ENCODE measurements around the gene OR4D6. TPM values are rescaled to one million over a fixed set of nuclear protein-coding genes. Genes with fewer than 3 reads are reported as not detected.

OR4D6 gene
- polyA plus RNA-seq, 1 of the 3 experiments (the other 2 are of a cell fraction): not detected

DNA sequence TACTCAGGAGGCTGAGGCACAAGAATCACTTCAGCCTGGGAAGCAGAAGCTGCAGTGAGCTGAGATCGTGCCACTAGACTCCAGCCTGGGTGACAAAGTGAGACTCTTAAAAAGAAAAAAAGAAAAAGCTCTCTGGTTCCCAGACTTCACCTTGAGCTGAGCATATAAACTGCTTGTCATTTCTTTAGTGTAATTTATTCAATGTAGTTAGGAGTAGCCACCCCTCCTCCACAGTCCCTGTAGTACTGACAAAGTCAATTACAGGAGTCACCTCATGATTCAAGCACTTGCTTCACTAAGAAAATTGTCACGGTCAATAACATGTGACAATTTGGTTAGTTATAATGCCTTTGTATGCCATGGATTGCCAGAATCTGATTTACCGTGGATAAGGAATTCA, 23.6 kb downstream of the OR4D6 start:
- TF ChIP-seq RXRA (IDR thresholded peaks at IDR 0.05; ENCODE audit: borderline replicate concordance, low read depth): no peak
- TF ChIP-seq FOXJ3 (CRISPR knock-in tag; IDR thresholded peaks at IDR 0.05): no peak
- no peak for TF ChIP-seq ELF1 (IDR thresholded peaks at IDR 0.05)
- TF ChIP-seq FOXM1 (IDR thresholded peaks at IDR 0.05; ENCODE audit: low read depth): no peak
- TF ChIP-seq RAD21 (IDR thresholded peaks at IDR 0.05; ENCODE audit: low read length): no peak
- no peak for TF ChIP-seq TCF12 (IDR thresholded peaks at IDR 0.05)
- TF ChIP-seq JUND (IDR thresholded peaks at IDR 0.05): no peak
- no peak for TF ChIP-seq TAF1 (IDR thresholded peaks at IDR 0.05; ENCODE audit: borderline replicate concordance, low read depth, low read length)
- TF ChIP-seq SIN3A (IDR thresholded peaks at IDR 0.05; ENCODE audit: borderline replicate concordance, low read depth, low read length): no peak
- no peak overlapping the region for H3K4me3 ChIP-seq (ENCODE audit: low read depth in 2 of 2, low read length in 1 of 2)
- no peaks in the 10 kb centered on the region for H3K9me2 ChIP-seq
- POLR2A ChIA-PET: no interaction called here
- 2% methylated on average over 3 of the region's 3 CpGs for WGBS (ENCODE audit: low lambda C conversion rate)
- H3K4me1 ChIP-seq (ENCODE audit: control insufficient read depth in 1 of 2, insufficient read depth in 2 of 2, low read depth in 1 of 2, low read length in 1 of 2): no peaks in the 10 kb centered on the region
- DNase-seq: no peak
- H3K79me2 ChIP-seq (ENCODE audit: insufficient read depth): no peaks in the 10 kb centered on the region
- H3K4me2 ChIP-seq: no peak overlapping the region
- H3K27ac ChIP-seq (ENCODE audit: low read depth in 2 of 2, low read length in 1 of 2): no peak overlapping the region
- no peak overlapping the region for H3K9ac ChIP-seq
- CTCF ChIA-PET: no interaction called here
- no peaks in the 10 kb centered on the region for H4K20me1 ChIP-seq (ENCODE audit: insufficient read depth)
- H2AFZ ChIP-seq (ENCODE audit: low read depth): no peak overlapping the region
- H3K27me3 ChIP-seq (ENCODE audit: insufficient read depth): no peaks in the 10 kb centered on the region; the same call in 1 of the 2 replicates
- no peaks in the 10 kb centered on the region for H3K36me3 ChIP-seq (replicated peaks in 1 of 2; ENCODE audit: control insufficient read depth in 1 of 2, insufficient read depth in 2 of 2, low read length in 1 of 2)
- no peaks in the 10 kb centered on the region for H3K9me3 ChIP-seq
- no peaks in the 10 kb centered on the region for H3F3A ChIP-seq (replicated peaks; ENCODE audit: insufficient read depth)

- ChIA-PET POLR2A (no interaction called here), CTCF (interaction anchor here (1.1 kb wide), 1 partner anchor 13 kb away, joined by 3 read pairs; no protein-coding TSS in a partner anchor)
- H3K4me2 ChIP-seq: no peak overlapping the region
- H3K4me3 ChIP-seq (ENCODE audit: low read depth in 2 of 2, low read length in 1 of 2): no peak overlapping the region
- no peaks in the 10 kb centered on the region for H3K79me2 ChIP-seq (ENCODE audit: insufficient read depth)
- DNase-seq: no peak
- no peak overlapping the region for H3K9ac ChIP-seq
- no peaks in the 10 kb centered on the region for H3K36me3 ChIP-seq (replicated peaks in 1 of 2; ENCODE audit: control insufficient read depth in 1 of 2, insufficient read depth in 2 of 2, low read length in 1 of 2)
- peaks cover 18% of the 10 kb centered on the region; the same call in 1 of the 2 replicates for H3K27me3 ChIP-seq (ENCODE audit: insufficient read depth)
- TF ChIP-seq, protein P1, sequence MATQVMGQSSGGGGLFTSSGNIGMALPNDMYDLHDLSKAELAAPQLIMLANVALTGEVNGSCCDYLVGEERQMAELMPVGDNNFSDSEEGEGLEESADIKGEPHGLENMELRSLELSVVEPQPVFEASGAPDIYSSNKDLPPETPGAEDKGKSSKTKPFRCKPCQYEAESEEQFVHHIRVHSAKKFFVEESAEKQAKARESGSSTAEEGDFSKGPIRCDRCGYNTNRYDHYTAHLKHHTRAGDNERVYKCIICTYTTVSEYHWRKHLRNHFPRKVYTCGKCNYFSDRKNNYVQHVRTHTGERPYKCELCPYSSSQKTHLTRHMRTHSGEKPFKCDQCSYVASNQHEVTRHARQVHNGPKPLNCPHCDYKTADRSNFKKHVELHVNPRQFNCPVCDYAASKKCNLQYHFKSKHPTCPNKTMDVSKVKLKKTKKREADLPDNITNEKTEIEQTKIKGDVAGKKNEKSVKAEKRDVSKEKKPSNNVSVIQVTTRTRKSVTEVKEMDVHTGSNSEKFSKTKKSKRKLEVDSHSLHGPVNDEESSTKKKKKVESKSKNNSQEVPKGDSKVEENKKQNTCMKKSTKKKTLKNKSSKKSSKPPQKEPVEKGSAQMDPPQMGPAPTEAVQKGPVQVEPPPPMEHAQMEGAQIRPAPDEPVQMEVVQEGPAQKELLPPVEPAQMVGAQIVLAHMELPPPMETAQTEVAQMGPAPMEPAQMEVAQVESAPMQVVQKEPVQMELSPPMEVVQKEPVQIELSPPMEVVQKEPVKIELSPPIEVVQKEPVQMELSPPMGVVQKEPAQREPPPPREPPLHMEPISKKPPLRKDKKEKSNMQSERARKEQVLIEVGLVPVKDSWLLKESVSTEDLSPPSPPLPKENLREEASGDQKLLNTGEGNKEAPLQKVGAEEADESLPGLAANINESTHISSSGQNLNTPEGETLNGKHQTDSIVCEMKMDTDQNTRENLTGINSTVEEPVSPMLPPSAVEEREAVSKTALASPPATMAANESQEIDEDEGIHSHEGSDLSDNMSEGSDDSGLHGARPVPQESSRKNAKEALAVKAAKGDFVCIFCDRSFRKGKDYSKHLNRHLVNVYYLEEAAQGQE (IDR thresholded peaks at IDR 0.05; ENCODE audit: low read depth, low read length): no peak
- no peak for TF ChIP-seq RAD21 (IDR thresholded peaks at IDR 0.05; ENCODE audit: low read length)
- TF ChIP-seq, protein P2, sequence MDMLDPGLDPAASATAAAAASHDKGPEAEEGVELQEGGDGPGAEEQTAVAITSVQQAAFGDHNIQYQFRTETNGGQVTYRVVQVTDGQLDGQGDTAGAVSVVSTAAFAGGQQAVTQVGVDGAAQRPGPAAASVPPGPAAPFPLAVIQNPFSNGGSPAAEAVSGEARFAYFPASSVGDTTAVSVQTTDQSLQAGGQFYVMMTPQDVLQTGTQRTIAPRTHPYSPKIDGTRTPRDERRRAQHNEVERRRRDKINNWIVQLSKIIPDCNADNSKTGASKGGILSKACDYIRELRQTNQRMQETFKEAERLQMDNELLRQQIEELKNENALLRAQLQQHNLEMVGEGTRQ (IDR thresholded peaks at IDR 0.05; ENCODE audit: borderline replicate concordance, low read depth, low read length): no peak
- no peak for TF ChIP-seq ELF1 (IDR thresholded peaks at IDR 0.05)
- TF ChIP-seq, protein P3, sequence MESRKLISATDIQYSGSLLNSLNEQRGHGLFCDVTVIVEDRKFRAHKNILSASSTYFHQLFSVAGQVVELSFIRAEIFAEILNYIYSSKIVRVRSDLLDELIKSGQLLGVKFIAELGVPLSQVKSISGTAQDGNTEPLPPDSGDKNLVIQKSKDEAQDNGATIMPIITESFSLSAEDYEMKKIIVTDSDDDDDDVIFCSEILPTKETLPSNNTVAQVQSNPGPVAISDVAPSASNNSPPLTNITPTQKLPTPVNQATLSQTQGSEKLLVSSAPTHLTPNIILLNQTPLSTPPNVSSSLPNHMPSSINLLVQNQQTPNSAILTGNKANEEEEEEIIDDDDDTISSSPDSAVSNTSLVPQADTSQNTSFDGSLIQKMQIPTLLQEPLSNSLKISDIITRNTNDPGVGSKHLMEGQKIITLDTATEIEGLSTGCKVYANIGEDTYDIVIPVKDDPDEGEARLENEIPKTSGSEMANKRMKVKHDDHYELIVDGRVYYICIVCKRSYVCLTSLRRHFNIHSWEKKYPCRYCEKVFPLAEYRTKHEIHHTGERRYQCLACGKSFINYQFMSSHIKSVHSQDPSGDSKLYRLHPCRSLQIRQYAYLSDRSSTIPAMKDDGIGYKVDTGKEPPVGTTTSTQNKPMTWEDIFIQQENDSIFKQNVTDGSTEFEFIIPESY (IDR thresholded peaks at IDR 0.05; ENCODE audit: borderline replicate concordance, low read depth): no peak
- no peak for TF ChIP-seq TAF1 (IDR thresholded peaks at IDR 0.05; ENCODE audit: borderline replicate concordance, low read depth, low read length)
- TF ChIP-seq YY1 (IDR thresholded peaks at IDR 0.05; ENCODE audit: low read depth): no peak
- TF ChIP-seq GATA2 (CRISPR knock-in tag; IDR thresholded peaks at IDR 0.05): no peak
- no peak for TF ChIP-seq RFX5 (IDR thresholded peaks at IDR 0.05; ENCODE audit: low read length)
- no peak for TF ChIP-seq CHD2 (IDR thresholded peaks at IDR 0.05; ENCODE audit: low read length, partially characterized antibody)
- TF ChIP-seq, protein P4, sequence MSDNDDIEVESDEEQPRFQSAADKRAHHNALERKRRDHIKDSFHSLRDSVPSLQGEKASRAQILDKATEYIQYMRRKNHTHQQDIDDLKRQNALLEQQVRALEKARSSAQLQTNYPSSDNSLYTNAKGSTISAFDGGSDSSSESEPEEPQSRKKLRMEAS (IDR thresholded peaks at IDR 0.05; ENCODE audit: low read depth): no peak
- no peak for TF ChIP-seq FOSL2 (IDR thresholded peaks at IDR 0.05; ENCODE audit: borderline replicate concordance, low read depth)
- TF ChIP-seq FOXJ3 (CRISPR knock-in tag; IDR thresholded peaks at IDR 0.05): no peak
- TF ChIP-seq POLR2AphosphoS5 (IDR thresholded peaks at IDR 0.05; ENCODE audit: low read depth, low read length): no peak
- no peak for TF ChIP-seq RXRA (IDR thresholded peaks at IDR 0.05; ENCODE audit: borderline replicate concordance, low read depth)
- TF ChIP-seq SMC3 (IDR thresholded peaks at IDR 0.05; ENCODE audit: low read depth, low read length): no peak
- TF ChIP-seq SIN3A (IDR thresholded peaks at IDR 0.05; ENCODE audit: borderline replicate concordance, low read depth, low read length): no peak
- no peaks in the 10 kb centered on the region for H3K4me1 ChIP-seq (ENCODE audit: control insufficient read depth in 1 of 2, insufficient read depth in 2 of 2, low read depth in 1 of 2, low read length in 1 of 2)
- H3K9me3 ChIP-seq: no peaks in the 10 kb centered on the region
- no peaks in the 10 kb centered on the region for H4K20me1 ChIP-seq (ENCODE audit: insufficient read depth)
- no peak overlapping the region for H3K27ac ChIP-seq (ENCODE audit: low read depth in 2 of 2, low read length in 1 of 2)
- no peak overlapping the region for H2AFZ ChIP-seq (ENCODE audit: low read depth)
- H3K9me2 ChIP-seq: no peaks in the 10 kb centered on the region
- no peaks in the 10 kb centered on the region for H3F3A ChIP-seq (replicated peaks; ENCODE audit: insufficient read depth)
- WGBS (ENCODE audit: low lambda C conversion rate): 5% methylated on average over 1 of the region's 1 CpG
Observed at GRCh38 chr11:59501931-59502330, 45.2 kb downstream of the OR4D6 start.
